Effector memory CD8-positive, alpha-beta T cell (primary cell): ENCODE results near the gene LRTM2.

Source experiments
- ATAC-seq: fragments of 150-1000 bp; cut with Tn5 transposase; replicated peaks from 2 replicates; pipeline ENCODE4 v1.10.0; 2021; ENCODE audit warnings: mild to moderate bottlenecking, moderate library complexity
- DNase-seq, 3 experiments: peaks; one replicate each; pipeline ENCODE4 v3.0.0; 2021
- H3K27ac Mint-ChIP-seq, 2 donors: one replicate each; pipeline ENCODE4 v1.8.0; 2022; ENCODE audit warnings: mild to moderate bottlenecking in 2 of 2, mixed read lengths in 2 of 2, moderate library complexity in 2 of 2
- H3K27me3 Mint-ChIP-seq, 2 donors: one replicate each; pipeline ENCODE4 v1.8.0; 2022; ENCODE audit warnings: mixed read lengths in 2 of 2
- H3K36me3 Mint-ChIP-seq: one replicate; pipeline ENCODE4 v1.8.0; 2022; ENCODE audit warnings: mild to moderate bottlenecking, moderate library complexity, mixed read lengths; ENCODE audit not compliant: insufficient read depth
- H3K4me1 Mint-ChIP-seq, 2 donors: one replicate each; pipeline ENCODE4 v1.8.0; 2022; ENCODE audit warnings: low read depth in 2 of 2, mixed read lengths in 2 of 2
- H3K4me3 Mint-ChIP-seq, 2 donors: one replicate each; pipeline ENCODE4 v1.8.0; 2022; ENCODE audit warnings: mild to moderate bottlenecking in 2 of 2, mixed read lengths in 2 of 2, moderate library complexity in 2 of 2
- H3K9me3 Mint-ChIP-seq, 2 donors: one replicate each; pipeline ENCODE4 v1.8.0; 2022; ENCODE audit warnings: mixed read lengths in 2 of 2

LRTM2 gene

DNA sequence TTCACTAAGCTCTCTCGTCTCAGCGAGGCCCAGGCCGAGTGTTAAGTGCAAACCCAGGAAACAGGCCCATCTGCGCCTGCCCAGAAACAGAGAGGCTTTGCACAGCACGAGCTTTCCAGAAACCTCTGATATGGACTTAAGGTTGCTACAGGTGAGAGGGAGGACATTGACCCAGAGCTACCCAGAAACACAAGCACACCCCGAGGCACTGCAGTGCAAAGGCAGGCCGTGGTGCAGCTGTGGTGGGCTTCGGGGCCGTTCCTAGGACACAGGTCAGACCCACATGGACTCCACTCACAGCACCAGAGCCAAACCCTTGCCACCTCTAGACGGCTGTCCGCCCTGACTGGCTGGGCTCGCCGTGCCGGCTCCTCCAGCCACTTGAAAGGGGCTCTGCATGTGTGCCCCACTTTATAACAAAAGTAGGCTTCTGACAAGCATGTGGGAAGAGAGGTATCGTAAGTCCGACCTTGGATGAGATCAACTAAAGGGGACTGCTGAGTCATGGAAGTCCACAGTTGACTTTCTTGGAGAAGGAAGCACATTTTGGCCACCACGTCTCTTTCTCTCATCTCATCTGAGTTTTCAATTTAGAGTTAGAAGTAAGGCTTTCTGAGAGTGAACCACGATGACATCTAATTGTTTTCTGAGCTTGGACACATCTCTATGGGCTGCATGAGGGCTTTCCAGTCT lies 59.9 kb downstream of the LRTM2 start:
- no peaks in the 10 kb centered on the region for H3K9me3 Mint-ChIP-seq
- ATAC-seq (no peak), DNase-seq (no peak)
- peaks cover 36 to 68% of the 10 kb centered on the region in 2 donors for H3K27me3 Mint-ChIP-seq
- no peak overlapping the region for H3K27ac Mint-ChIP-seq
- H3K4me3 Mint-ChIP-seq = no peak overlapping the region
- no peaks in the 10 kb centered on the region for H3K36me3 Mint-ChIP-seq
- peaks cover 0 to 2% of the 10 kb centered on the region in 2 donors for H3K4me1 Mint-ChIP-seq

DNA sequence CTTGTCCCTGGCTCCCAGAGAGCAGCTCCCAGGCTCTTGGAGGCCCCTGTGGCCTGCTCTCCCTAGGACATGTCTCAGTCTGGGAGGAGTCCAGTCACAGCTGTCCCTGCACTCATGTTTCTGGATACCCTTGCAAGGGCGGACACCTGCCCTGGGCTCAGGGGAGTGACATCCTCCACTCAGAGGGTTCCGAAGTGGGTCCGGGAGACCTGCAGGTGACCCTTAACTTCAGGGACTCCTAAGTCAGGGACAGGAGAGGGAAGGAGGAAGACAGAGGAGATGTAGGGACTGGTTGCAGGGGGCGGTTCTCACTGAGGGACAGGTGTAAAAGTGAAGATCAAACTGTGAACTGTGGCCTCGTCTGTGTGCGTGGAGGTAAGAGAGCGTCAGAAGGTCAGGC lies 60.5 kb downstream of the LRTM2 start:
- Mint-ChIP-seq H3K27ac (no peak overlapping the region), H3K4me1 (peaks cover 0 to 2% of the 10 kb centered on the region in 2 donors), H3K27me3 (peaks cover 34 to 66% of the 10 kb centered on the region in 2 donors), H3K4me3 (no peak overlapping the region), H3K36me3 (no peaks in the 10 kb centered on the region), H3K9me3 (no peaks in the 10 kb centered on the region)
- ATAC-seq (no peak), DNase-seq (no peak)

DNA sequence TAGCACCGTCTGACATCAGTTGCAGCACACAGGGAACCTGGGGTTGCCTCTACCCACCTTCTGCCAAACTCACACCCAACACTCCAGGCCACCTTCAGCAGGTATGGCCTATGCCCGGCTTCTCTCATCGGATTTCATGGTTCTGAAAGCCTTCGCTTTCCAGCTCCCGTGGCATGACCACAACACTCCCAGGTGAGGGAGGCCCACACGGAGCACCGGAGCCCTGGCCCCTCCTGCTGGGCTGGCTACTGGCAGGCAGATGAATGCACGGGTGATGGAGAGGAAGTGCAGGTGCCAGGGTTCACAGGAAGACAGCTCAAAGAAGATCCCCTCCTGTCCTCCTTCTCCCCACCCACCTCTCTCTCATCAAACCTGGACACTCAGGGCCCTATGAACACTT lies 60.9 kb downstream of the LRTM2 start:
- no peak overlapping the region for H3K4me3 Mint-ChIP-seq
- no peaks in the 10 kb centered on the region for H3K9me3 Mint-ChIP-seq
- no peaks in the 10 kb centered on the region for H3K36me3 Mint-ChIP-seq
- ATAC-seq (no peak), DNase-seq (no peak)
- no peak overlapping the region for H3K27ac Mint-ChIP-seq
- peaks cover 0 to 2% of the 10 kb centered on the region in 2 donors for H3K4me1 Mint-ChIP-seq
- H3K27me3 Mint-ChIP-seq = peaks cover 34 to 66% of the 10 kb centered on the region in 2 donors

DNA sequence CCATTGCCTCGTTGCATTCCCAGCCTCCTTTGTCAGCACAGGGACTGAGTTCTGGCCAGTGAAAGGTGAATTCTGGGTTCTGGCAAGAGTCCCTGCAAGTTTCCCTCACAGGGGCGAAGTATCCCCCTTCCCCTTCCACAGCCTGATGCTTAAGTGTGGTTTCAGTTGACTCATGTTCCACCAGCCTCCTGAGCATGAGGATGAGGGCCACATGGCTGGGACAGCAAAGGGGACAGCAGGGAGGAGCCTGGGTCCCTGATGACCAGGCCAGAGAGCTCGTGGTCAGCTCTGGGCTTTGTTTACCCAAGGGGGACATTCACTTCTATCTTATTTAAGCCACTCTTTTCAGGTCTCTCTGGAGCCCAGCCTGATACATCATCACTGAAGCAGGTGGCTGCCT lies 61.6 kb downstream of the LRTM2 start:
- H3K4me3 Mint-ChIP-seq = no peak overlapping the region
- no peaks in the 10 kb centered on the region for H3K9me3 Mint-ChIP-seq
- peaks cover 34 to 66% of the 10 kb centered on the region in 2 donors for H3K27me3 Mint-ChIP-seq
- DNase-seq = no peak
- H3K4me1 Mint-ChIP-seq = peaks cover 0 to 2% of the 10 kb centered on the region in 2 donors
- ATAC-seq = no peak
- H3K36me3 Mint-ChIP-seq = no peaks in the 10 kb centered on the region
- no peak overlapping the region for H3K27ac Mint-ChIP-seq

DNA sequence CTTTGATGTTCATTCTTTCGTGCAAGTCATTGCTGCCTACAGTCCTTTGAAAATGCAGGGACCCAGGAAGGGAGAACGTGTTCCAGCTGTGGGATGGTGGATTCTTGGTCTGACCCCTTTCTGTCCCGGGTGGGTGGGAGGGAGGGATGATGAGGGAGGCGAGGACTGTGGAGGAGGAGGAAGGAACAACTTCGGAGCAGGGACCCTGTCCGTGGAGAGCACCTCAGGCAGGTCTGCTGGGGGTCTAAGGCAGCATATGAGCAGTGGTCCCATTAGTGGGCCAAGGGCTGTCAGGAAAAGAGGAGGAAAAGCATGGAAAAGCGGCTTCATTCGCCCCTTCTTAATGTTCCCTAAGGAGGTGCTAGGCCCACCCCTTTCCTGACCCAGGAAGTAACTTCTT lies 62.0 kb downstream of the LRTM2 start:
- peaks cover 0 to 2% of the 10 kb centered on the region in 2 donors for H3K4me1 Mint-ChIP-seq
- peaks cover 34 to 66% of the 10 kb centered on the region in 2 donors for H3K27me3 Mint-ChIP-seq
- no peaks in the 10 kb centered on the region for H3K36me3 Mint-ChIP-seq
- no peak overlapping the region for H3K27ac Mint-ChIP-seq
- H3K9me3 Mint-ChIP-seq = no peaks in the 10 kb centered on the region
- no peak for DNase-seq
- no peak for ATAC-seq
- no peak overlapping the region for H3K4me3 Mint-ChIP-seq

DNA sequence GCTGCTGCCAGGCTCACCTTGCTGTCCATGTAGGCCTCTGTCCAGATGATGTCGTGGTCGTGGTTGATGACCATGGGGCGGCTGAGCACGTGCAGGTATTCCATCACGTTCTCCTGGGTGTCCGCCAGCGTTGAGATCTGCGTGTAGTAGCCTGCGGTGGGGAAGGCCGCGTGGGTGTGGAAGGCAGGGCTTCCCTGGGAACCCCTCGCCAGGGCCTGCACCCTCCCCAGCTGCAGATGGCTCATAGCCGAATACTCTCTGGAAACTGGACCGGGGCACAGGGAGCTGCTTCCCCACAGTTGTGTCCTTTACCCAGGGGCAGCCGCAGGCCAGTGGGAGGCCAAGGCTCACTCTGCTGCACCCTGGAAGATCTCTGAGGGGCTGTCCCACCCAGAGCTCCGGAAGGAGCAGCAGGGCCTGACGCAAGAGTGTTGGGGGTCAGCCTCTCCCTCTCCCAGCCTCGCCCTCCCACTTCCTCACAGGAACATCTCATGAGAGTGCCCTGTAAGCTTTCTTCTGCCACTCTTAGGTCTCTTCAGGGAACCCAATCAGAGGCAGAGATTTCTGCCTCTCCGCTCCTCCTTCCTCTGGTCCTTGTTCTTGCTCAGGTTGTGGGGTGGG lies 62.6 kb downstream of the LRTM2 start:
- no peak overlapping the region for H3K27ac Mint-ChIP-seq
- no peaks in the 10 kb centered on the region for H3K9me3 Mint-ChIP-seq
- ATAC-seq = no peak
- no peaks in the 10 kb centered on the region for H3K36me3 Mint-ChIP-seq
- H3K4me3 Mint-ChIP-seq = no peak overlapping the region
- peaks cover 0 to 2% of the 10 kb centered on the region in 2 donors for H3K4me1 Mint-ChIP-seq
- peaks cover 35 to 66% of the 10 kb centered on the region in 2 donors for H3K27me3 Mint-ChIP-seq
- DNase-seq = no peak

DNA sequence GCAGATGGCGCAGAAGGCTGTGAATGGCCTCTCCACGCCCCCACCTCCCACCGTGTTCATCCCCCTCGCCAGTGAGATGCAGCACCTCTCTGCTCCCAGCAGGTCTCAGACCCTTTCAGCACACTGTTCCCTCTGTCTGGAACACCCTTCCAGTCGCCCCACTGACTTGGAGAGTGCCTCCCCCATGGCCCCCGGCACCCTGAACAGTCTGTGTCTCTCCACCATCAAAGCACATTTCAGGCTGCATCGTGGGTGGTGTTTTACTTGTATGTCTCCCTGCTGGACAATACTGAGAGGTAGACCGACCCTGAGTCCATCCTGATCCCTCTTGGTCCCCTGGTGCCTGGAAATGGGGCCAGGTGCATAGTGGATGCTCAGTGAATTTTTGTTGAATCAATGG lies 63.1 kb downstream of the LRTM2 start:
- H3K27me3 Mint-ChIP-seq = peaks cover 39 to 66% of the 10 kb centered on the region in 2 donors
- H3K27ac Mint-ChIP-seq = no peak overlapping the region
- no peaks in the 10 kb centered on the region for H3K9me3 Mint-ChIP-seq
- no peaks in the 10 kb centered on the region for H3K36me3 Mint-ChIP-seq
- H3K4me3 Mint-ChIP-seq = no peak overlapping the region
- H3K4me1 Mint-ChIP-seq = peaks cover 0 to 2% of the 10 kb centered on the region in 2 donors
- ATAC-seq = no peak
- no peak for DNase-seq

DNA sequence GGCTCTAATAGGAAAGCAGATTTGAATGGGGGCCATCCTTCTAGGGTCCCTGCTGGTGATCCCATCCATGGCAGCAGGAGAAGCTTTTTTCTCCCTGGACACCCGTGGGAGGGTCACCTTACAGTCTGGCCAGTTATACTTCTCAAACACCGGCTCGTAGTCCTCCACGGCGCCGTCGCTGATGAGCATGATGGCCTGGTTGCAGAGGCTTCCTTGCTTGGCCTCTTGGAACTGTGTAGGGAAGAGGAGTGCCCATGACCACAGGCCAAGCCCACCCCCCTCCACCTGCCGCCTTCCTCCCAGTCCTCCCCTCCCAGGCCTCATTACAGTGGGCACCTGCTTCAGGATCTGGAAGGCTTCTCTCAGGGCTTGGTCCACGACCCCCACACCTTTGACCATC lies 64.3 kb downstream of the LRTM2 start:
- no peak overlapping the region for H3K4me3 Mint-ChIP-seq
- ATAC-seq (no peak), DNase-seq (no peak)
- H3K4me1 Mint-ChIP-seq = peaks cover 0 to 2% of the 10 kb centered on the region in 2 donors
- H3K9me3 Mint-ChIP-seq = no peaks in the 10 kb centered on the region
- no peak overlapping the region for H3K27ac Mint-ChIP-seq
- H3K27me3 Mint-ChIP-seq = peaks cover 49 to 74% of the 10 kb centered on the region in 2 donors
- H3K36me3 Mint-ChIP-seq = no peaks in the 10 kb centered on the region

DNA sequence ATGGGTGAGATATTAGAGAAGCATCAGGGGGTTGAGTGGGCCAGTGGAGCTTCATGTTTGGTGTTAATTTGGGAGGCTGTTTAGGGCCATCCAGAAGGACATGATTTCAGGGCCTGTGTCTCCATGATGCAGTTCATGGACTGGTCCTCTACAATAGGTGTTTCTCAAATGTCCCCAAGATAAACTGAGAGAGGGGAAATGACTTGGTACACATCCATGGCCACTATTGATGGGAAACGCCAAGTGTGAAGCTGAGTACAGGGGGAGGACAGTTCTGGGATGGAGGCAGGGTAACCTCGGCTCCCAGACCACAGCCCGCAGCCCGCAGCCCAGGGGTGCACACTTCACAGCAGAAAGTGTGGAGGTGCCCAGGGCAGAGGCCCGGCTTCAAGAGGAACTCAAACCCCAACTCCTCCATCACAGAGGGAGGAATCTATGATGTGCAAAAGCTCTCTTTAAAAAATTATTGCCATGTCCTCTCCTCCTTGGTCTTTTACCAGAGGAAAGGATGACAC lies 64.8 kb downstream of the LRTM2 start:
- no peaks in the 10 kb centered on the region for H3K9me3 Mint-ChIP-seq
- H3K4me1 Mint-ChIP-seq = peaks cover 0 to 2% of the 10 kb centered on the region in 2 donors

DNA sequence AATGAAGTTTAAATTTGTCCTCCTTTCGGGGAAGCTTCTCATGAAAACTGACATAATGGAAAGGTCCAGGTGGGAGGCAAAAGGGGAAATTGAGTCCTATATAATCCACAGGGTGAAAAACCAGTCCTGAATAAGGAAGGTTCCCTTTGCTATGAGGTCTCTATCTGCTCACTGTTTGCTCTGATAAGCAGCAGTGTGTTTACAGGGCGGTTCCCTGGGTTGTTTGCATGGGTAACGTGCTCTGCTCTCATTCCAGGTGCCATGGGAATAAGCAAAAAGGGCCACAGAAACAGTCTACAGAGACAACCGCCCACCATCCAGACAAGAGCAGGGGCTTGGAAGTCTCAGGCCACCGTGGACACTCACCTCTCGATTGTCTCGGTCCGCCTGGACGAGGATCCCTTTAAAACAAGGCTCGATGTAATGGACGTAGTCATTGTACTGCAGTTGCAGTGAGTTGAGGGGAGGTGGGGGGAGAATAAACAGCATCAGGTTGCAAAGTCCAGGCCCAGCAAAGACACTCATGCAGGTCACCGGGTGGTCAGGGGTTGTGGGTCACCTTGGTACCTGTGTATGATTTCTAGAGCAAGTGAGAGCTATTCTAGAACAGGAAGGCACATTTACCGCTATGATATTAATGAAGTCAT lies 65.4 kb downstream of the LRTM2 start:
- Mint-ChIP-seq H3K27me3 (peaks cover 49 to 74% of the 10 kb centered on the region in 2 donors), H3K36me3 (no peaks in the 10 kb centered on the region), H3K4me3 (no peak overlapping the region), H3K27ac (no peak overlapping the region), H3K9me3 (peaks cover 0 to 1% of the 10 kb centered on the region in 2 donors), H3K4me1 (peaks cover 0 to 2% of the 10 kb centered on the region in 2 donors)
- ATAC-seq (no peak), DNase-seq (no peak)

More for the DNA sequence above, 64.8 kb downstream of the LRTM2 start:
- ATAC-seq (no peak), DNase-seq (no peak)
- H3K36me3 Mint-ChIP-seq = no peaks in the 10 kb centered on the region
- H3K27me3 Mint-ChIP-seq = peaks cover 49 to 74% of the 10 kb centered on the region in 2 donors
- H3K27ac Mint-ChIP-seq = no peak overlapping the region
- no peak overlapping the region for H3K4me3 Mint-ChIP-seq
